ENCODE data around the gene GSK3B. TPM values are rescaled to one million over a fixed set of nuclear protein-coding genes. Genes with fewer than 3 reads are reported as not detected.

GSK3B gene
- polyA plus RNA-seq, 1 donor (not counting 4 experiments of a cell fraction or from before 2014, with no cell fraction given) = 73.3 TPM

- FAIRE-seq = no peak
- dilution Hi-C loops (cut with MboI; ENCODE audit: extremely low pct_ligation_motif_present, low sequenced_read_pairs) = no loop called here
- Histone ChIP-seq H3K79me2 (ENCODE audit: control insufficient read depth, insufficient read depth, low read length) (no peaks in the 10 kb centered on the region), H3K27me3 (ENCODE audit: control insufficient read depth, extremely low read depth, insufficient read depth, low read length) (no peaks in the 10 kb centered on the region), H3K9me1 (ENCODE audit: control insufficient read depth, extremely low read depth, insufficient read depth, low read length) (no peaks in the 10 kb centered on the region), H3K9me3 (ENCODE audit: control insufficient read depth, low read depth, low read length) (no peaks in the 10 kb centered on the region), H3K9ac (ENCODE audit: control insufficient read depth, extremely low read depth, insufficient read depth, low read length) (no peak overlapping the region), H4K20me1 (ENCODE audit: control insufficient read depth, extremely low read depth, insufficient read depth, low read length) (no peaks in the 10 kb centered on the region), H3K4me3 (ENCODE audit: control insufficient read depth in 2 of 3, extremely low read depth in 1 of 3, insufficient read depth in 2 of 3, low read depth in 1 of 3, low read length in 3 of 3) (no peak overlapping the region), H2AFZ (ENCODE audit: control insufficient read depth, low read length) (no peak overlapping the region), H3K4me1 (ENCODE audit: control insufficient read depth, extremely low read depth, insufficient read depth, low read length) (no peaks in the 10 kb centered on the region), H3K27ac (ENCODE audit: control insufficient read depth, insufficient read depth, low read length) (no peak overlapping the region), H3K36me3 (ENCODE audit: control insufficient read depth in 2 of 2, extremely low read depth in 1 of 2, insufficient read depth in 2 of 2, low read length in 2 of 2) (no peaks in the 10 kb centered on the region), H3K4me2 (ENCODE audit: control insufficient read depth, extremely low read depth, insufficient read depth, low read depth, low read length) (no peak overlapping the region)
- TF ChIP-seq EZH2 (IDR thresholded peaks at IDR 0.05; ENCODE audit: low read length) = no peak
- no peak for TF ChIP-seq CTCF (optimal IDR thresholded peaks at IDR 0.05 in 1 of 3, IDR thresholded peaks at IDR 0.05 in 1 of 3, conservative IDR thresholded peaks at IDR 0.05 in 1 of 3; ENCODE audit: extremely low read depth in 1 of 3, insufficient read depth in 2 of 3, low read length in 3 of 3)
- DNase-seq (ENCODE audit: low read depth, low spot score) = no peak
Measured at GRCh38 chr3:119783883-119784282, 310.4 kb downstream of the GSK3B start.

- TF ChIP-seq EZH2 (IDR thresholded peaks at IDR 0.05; ENCODE audit: low read length) (no peak), CTCF (optimal IDR thresholded peaks at IDR 0.05 in 1 of 3, IDR thresholded peaks at IDR 0.05 in 1 of 3, conservative IDR thresholded peaks at IDR 0.05 in 1 of 3; ENCODE audit: extremely low read depth in 1 of 3, insufficient read depth in 2 of 3, low read length in 3 of 3) (no peak)
- Histone ChIP-seq H4K20me1 (ENCODE audit: control insufficient read depth, extremely low read depth, insufficient read depth, low read length) (no peaks in the 10 kb centered on the region), H3K4me2 (ENCODE audit: control insufficient read depth, extremely low read depth, insufficient read depth, low read depth, low read length) (no peak overlapping the region), H3K9ac (ENCODE audit: control insufficient read depth, extremely low read depth, insufficient read depth, low read length) (no peak overlapping the region), H3K27me3 (ENCODE audit: control insufficient read depth, extremely low read depth, insufficient read depth, low read length) (no peaks in the 10 kb centered on the region), H3K9me3 (ENCODE audit: control insufficient read depth, low read depth, low read length) (no peaks in the 10 kb centered on the region), H3K4me1 (ENCODE audit: control insufficient read depth, extremely low read depth, insufficient read depth, low read length) (no peaks in the 10 kb centered on the region), H3K36me3 (ENCODE audit: control insufficient read depth in 2 of 2, extremely low read depth in 1 of 2, insufficient read depth in 2 of 2, low read length in 2 of 2) (no peaks in the 10 kb centered on the region), H3K9me1 (ENCODE audit: control insufficient read depth, extremely low read depth, insufficient read depth, low read length) (no peaks in the 10 kb centered on the region), H2AFZ (ENCODE audit: control insufficient read depth, low read length) (no peak overlapping the region), H3K27ac (ENCODE audit: control insufficient read depth, insufficient read depth, low read length) (no peak overlapping the region), H3K4me3 (ENCODE audit: control insufficient read depth in 2 of 3, extremely low read depth in 1 of 3, insufficient read depth in 2 of 3, low read depth in 1 of 3, low read length in 3 of 3) (no peak overlapping the region), H3K79me2 (ENCODE audit: control insufficient read depth, insufficient read depth, low read length) (no peaks in the 10 kb centered on the region)
- FAIRE-seq (no peak), DNase-seq (ENCODE audit: low read depth, low spot score) (no peak)
- dilution Hi-C loops (cut with MboI; ENCODE audit: extremely low pct_ligation_motif_present, low sequenced_read_pairs) = no loop called here
Measured at GRCh38 chr3:119783255-119783654, 311.0 kb downstream of the GSK3B start.
